Endodermal cell (in vitro differentiated cells): ENCODE data around the gene FURIN. TPM values are rescaled to one million over a fixed set of nuclear protein-coding genes. Genes with fewer than 3 reads are reported as not detected.
"Not testable (repeated sequence)": the region's sequence is repeated elsewhere in the genome, so short reads cannot be mapped to it uniquely, and the experiment has no call there.

Experiments used
- DNase-seq: peaks from one replicate; pipeline ENCODE4 v3.0.0-alpha.2; 2017
- H3K27ac ChIP-seq: 2 replicates; pipeline ENCODE4 v1.5.1; 2013; ENCODE audit warnings: mild to moderate bottlenecking, low read depth, low read length, moderate library complexity
- H3K27me3 ChIP-seq: 2 replicates; pipeline ENCODE4 v1.6.1; 2013; ENCODE audit warnings: mild to moderate bottlenecking, low read length, moderate library complexity; ENCODE audit not compliant: insufficient read depth, control insufficient read depth, poor library complexity, severe bottlenecking
- H3K36me3 ChIP-seq: 2 replicates; pipeline ENCODE4 v1.7.0; 2013; ENCODE audit warnings: mild to moderate bottlenecking, low read length, moderate library complexity; ENCODE audit not compliant: control insufficient read depth, insufficient read depth
- H3K4me1 ChIP-seq: one replicate; pipeline ENCODE4 v1.7.0; 2013; ENCODE audit warnings: low read length; ENCODE audit not compliant: control insufficient read depth, insufficient read depth
- H3K4me3 ChIP-seq: 2 replicates; pipeline ENCODE4 v1.5.1; 2013; ENCODE audit warnings: mild to moderate bottlenecking, low read length, moderate library complexity
- H3K9ac ChIP-seq: 2 replicates; pipeline ENCODE4 v1.6.1; 2013; ENCODE audit warnings: mild to moderate bottlenecking, low read length, moderate library complexity; ENCODE audit not compliant: poor library complexity, severe bottlenecking; ENCODE audit errors: extremely low read depth
- H3K9me3 ChIP-seq: 2 replicates; pipeline ENCODE4 v1.6.1; 2013; ENCODE audit warnings: mild to moderate bottlenecking, low read length, moderate library complexity; ENCODE audit not compliant: control insufficient read depth
- H3K27ac Mint-ChIP-seq: 2 replicates; pipeline ENCODE4 v1.8.0; 2020; ENCODE audit warnings: mixed read lengths
- H3K27me3 Mint-ChIP-seq: 2 replicates; pipeline ENCODE4 v1.8.0; 2021; ENCODE audit warnings: mild to moderate bottlenecking, mixed read lengths; ENCODE audit not compliant: insufficient read depth
- H3K36me3 Mint-ChIP-seq: 2 replicates; pipeline ENCODE4 v1.8.0; 2020; ENCODE audit warnings: low read depth, mixed read lengths
- H3K4me1 Mint-ChIP-seq: 2 replicates; pipeline ENCODE4 v1.8.0; 2020; ENCODE audit warnings: mixed read lengths
- H3K4me3 Mint-ChIP-seq: 2 replicates; pipeline ENCODE4 v1.8.0; 2020; ENCODE audit warnings: mild to moderate bottlenecking, moderate library complexity, mixed read lengths
- H3K9me3 Mint-ChIP-seq: 2 replicates; pipeline ENCODE4 v1.8.0; 2020; ENCODE audit warnings: mild to moderate bottlenecking, mixed read lengths
- WGBS, 2 experiments: methylation state at CpG; one replicate each; pipeline versions ENCODE4 v1.1.5 to v1.1.7; 2013; ENCODE audit warnings: missing lambda C conversion rate in 2 of 2, mixed read lengths in 1 of 2; ENCODE audit not compliant: insufficient coverage in 1 of 2, insufficient read length in 1 of 2; 5-methylcytosine and 5-hydroxymethylcytosine counted together
- total RNA-seq, 2 donors: library from RNA; stranded (reverse); fragmentation: NEBNext Ultra II Directional in 1 of 2; extraction: Animal tissue kit (Norgen Biotek cat#: 25700) in 1 of 2; gene quantifications; 2 replicates in 1 of 2; 3 replicates in 1 of 2; pipeline ENCODE4 v1.2.1, GENCODE V29; 2021
- TF ChIP-seq, protein P1 (sequence below): fragments of 200-600 bp; sonication (generic); conservative IDR thresholded peaks from 2 replicates; pipeline ENCODE4 v1.5.0; 2021; ENCODE audit warnings: antibody characterized with exemption, mild to moderate bottlenecking

FURIN gene
- total RNA-seq, 2 donors from 2014 or later, result 96.3 to 108 TPM

DNA sequence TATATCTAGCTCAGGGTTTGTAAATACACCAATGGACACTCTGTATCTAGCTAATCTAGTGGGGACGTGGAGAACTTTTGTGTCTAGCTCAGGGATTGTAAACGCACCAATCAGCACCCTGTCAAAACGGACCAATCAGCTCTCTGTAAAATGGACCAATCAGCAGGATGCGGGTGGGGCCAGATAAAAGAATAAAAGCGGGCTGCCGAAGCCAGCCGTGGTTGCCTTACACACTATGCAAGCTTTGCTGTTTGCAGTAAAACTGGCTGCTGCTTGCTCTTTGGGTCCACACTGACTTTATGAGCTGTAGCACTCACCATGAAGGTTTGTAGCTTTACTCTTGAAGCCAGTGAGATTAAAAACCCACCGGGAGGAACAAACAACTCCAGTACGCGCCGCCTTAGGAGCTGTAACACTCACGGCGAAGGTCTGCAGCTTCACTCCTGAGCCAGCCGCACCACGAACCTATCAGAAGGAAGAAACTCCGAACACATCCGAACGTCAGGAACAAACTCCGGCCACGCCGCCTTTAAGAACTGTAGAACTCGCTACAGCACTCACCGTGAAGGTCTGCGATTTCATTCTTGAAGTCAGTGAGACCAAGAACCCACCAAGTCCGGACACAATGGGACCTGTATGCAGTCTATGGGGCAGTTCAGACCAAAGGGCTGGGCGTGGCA is 42.0 kb upstream of the FURIN start:
- H3K4me1 ChIP-seq, DNase-seq, H3K9ac ChIP-seq, H3K27ac Mint-ChIP-seq, H3K36me3 ChIP-seq, H3K27ac ChIP-seq, H3K4me3 Mint-ChIP-seq, H3K4me3 ChIP-seq, H3K4me1 Mint-ChIP-seq, H3K9me3 ChIP-seq, H3K36me3 Mint-ChIP-seq, H3K27me3 ChIP-seq, H3K27me3 Mint-ChIP-seq: not testable (repeated sequence)
- H3K9me3 Mint-ChIP-seq, result peaks cover 10% of the 10 kb centered on the region
- WGBS, 2 experiments, result 92 to 96% methylated on average over 22 to 26 of the region's 26 CpGs

- Histone ChIP-seq H3K36me3 (no peaks in the 10 kb centered on the region), H3K4me3 (no peak overlapping the region), H3K9me3 (no peaks in the 10 kb centered on the region), H3K27me3 (no peaks in the 10 kb centered on the region), H3K4me1 (no peaks in the 10 kb centered on the region), H3K27ac (no peak overlapping the region), H3K9ac (no peak overlapping the region)
- 94 to 96% methylated on average over 19 to 20 of the region's 20 CpGs for WGBS, 2 experiments
- Mint-ChIP-seq H3K9me3 (peaks cover 10% of the 10 kb centered on the region), H3K4me3 (no peak overlapping the region), H3K27me3 (no peaks in the 10 kb centered on the region), H3K36me3 (no peaks in the 10 kb centered on the region), H3K27ac (no peak overlapping the region), H3K4me1 (peaks cover 7% of the 10 kb centered on the region)
- TF ChIP-seq, protein P1, sequence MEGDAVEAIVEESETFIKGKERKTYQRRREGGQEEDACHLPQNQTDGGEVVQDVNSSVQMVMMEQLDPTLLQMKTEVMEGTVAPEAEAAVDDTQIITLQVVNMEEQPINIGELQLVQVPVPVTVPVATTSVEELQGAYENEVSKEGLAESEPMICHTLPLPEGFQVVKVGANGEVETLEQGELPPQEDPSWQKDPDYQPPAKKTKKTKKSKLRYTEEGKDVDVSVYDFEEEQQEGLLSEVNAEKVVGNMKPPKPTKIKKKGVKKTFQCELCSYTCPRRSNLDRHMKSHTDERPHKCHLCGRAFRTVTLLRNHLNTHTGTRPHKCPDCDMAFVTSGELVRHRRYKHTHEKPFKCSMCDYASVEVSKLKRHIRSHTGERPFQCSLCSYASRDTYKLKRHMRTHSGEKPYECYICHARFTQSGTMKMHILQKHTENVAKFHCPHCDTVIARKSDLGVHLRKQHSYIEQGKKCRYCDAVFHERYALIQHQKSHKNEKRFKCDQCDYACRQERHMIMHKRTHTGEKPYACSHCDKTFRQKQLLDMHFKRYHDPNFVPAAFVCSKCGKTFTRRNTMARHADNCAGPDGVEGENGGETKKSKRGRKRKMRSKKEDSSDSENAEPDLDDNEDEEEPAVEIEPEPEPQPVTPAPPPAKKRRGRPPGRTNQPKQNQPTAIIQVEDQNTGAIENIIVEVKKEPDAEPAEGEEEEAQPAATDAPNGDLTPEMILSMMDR, result no peak
- DNase-seq, result no peak
Observed at GRCh38 chr15:90826886-90827435, 41.4 kb upstream of the FURIN start.

GRCh38 chr15:90828111-90828510 is 40.3 kb upstream of the FURIN start:
- 93% methylated on average over 5 to 12 of the region's 12 CpGs for WGBS, 2 experiments
- H3K27me3 Mint-ChIP-seq, result no peaks in the 10 kb centered on the region

More at GRCh38 chr15:90828111-90828510, 40.3 kb upstream of the FURIN start:
- Histone ChIP-seq H3K27me3 (no peaks in the 10 kb centered on the region), H3K9ac (no peak overlapping the region), H3K4me1 (no peaks in the 10 kb centered on the region), H3K27ac (no peak overlapping the region), H3K9me3 (no peaks in the 10 kb centered on the region), H3K36me3 (no peaks in the 10 kb centered on the region), H3K4me3 (no peak overlapping the region)
- no peak for DNase-seq
- Mint-ChIP-seq H3K9me3 (peaks cover 10% of the 10 kb centered on the region), H3K27ac (no peak overlapping the region), H3K4me3 (no peak overlapping the region), H3K4me1 (peaks cover 7% of the 10 kb centered on the region), H3K36me3 (no peaks in the 10 kb centered on the region)
- TF ChIP-seq, protein P1, result no peak
